22Rv1 (cell line): ENCODE results near the gene SLC1A7.

Experiments
- CTCF ChIP-seq: fragments of 450-650 bp; IDR thresholded peaks from 2 replicates; pipeline ENCODE4 v1.5.1; 2017; ENCODE audit warnings: mild to moderate bottlenecking
- ZFX ChIP-seq: fragments of 450-650 bp; IDR thresholded peaks from 2 replicates; pipeline ENCODE4 v1.6.1; 2017; ENCODE audit warnings: antibody characterized with exemption, borderline replicate concordance

GRCh38 chr1:53083636-53084588 is 58.5 kb downstream of the SLC1A7 start:
- TF ChIP-seq CTCF (no peak), ZFX (no peak)
